NT2/D1 (cell line): Measurements from ENCODE around the gene PARVG.

Experiments
- DNase-seq: peaks from one replicate; pipeline ENCODE4 v3.0.0-alpha.2; 2011; ENCODE audit warnings: low read depth, low spot score
- H3K27me3 ChIP-seq: 2 replicates; pipeline ENCODE4 v1.6.0; 2011; ENCODE audit warnings: mild to moderate bottlenecking; ENCODE audit not compliant: insufficient read length, insufficient read depth
- H3K36me3 ChIP-seq: 2 replicates; pipeline ENCODE4 v1.6.1; 2011; ENCODE audit warnings: mild to moderate bottlenecking, low read length, mixed read lengths; ENCODE audit not compliant: insufficient read depth, insufficient read length
- H3K4me1 ChIP-seq: 2 replicates; pipeline ENCODE4 v1.5.1; 2011; ENCODE audit not compliant: insufficient read depth, insufficient read length
- H3K4me3 ChIP-seq: 2 replicates; pipeline ENCODE4 v1.5.1; 2011; ENCODE audit warnings: low read depth; ENCODE audit not compliant: insufficient read length
- H3K9ac ChIP-seq: 2 replicates; pipeline ENCODE4 v1.6.0; 2011; ENCODE audit warnings: low read depth; ENCODE audit not compliant: insufficient read length
- H3K9me3 ChIP-seq: 2 replicates; pipeline ENCODE4 v1.5.1; 2011; ENCODE audit warnings: mild to moderate bottlenecking, low read length; ENCODE audit not compliant: insufficient read depth
- SUZ12 ChIP-seq: IDR thresholded peaks from 2 replicates; pipeline ENCODE4 v1.6.1; 2011; ENCODE audit not compliant: insufficient read length, insufficient read depth; ENCODE audit errors: extremely low read depth
- YY1 ChIP-seq: IDR thresholded peaks from 2 replicates; pipeline ENCODE4 v1.6.1; 2011; ENCODE audit not compliant: insufficient read length, insufficient read depth
- ZNF274 ChIP-seq: IDR thresholded peaks from 2 replicates; pipeline ENCODE4 v1.6.1; 2011; ENCODE audit warnings: mild to moderate bottlenecking, low read depth, low read length

The PARVG gene

DNA sequence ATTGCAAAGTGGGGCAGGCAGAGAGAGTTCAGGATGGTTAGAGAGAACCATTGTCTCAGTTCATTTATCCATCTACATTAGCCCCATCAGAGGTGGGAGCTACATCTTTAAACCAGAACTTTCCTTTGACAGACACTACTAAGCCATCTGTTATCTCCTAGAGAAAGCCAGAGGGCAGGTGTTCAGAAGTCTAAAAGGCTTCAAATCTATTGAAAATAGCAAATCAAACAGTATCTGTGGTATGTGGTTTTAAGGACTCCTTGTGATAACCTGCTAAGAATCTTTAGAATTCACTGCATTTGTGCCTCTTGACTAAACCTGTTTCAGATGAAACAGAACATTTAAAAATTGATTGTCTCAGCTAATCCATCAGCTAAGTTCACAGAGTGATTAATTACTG, 43.9 kb upstream of the PARVG start:
- DNase-seq, result no peak
- no peak overlapping the region for H3K9ac ChIP-seq
- H3K9me3 ChIP-seq, result peaks cover 28% of the 10 kb centered on the region
- H3K36me3 ChIP-seq, result peaks cover 8% of the 10 kb centered on the region
- no peak overlapping the region for H3K4me3 ChIP-seq
- TF ChIP-seq YY1 (no peak), SUZ12 (no peak), ZNF274 (no peak)
- no peaks in the 10 kb centered on the region for H3K4me1 ChIP-seq
- no peaks in the 10 kb centered on the region for H3K27me3 ChIP-seq

DNA sequence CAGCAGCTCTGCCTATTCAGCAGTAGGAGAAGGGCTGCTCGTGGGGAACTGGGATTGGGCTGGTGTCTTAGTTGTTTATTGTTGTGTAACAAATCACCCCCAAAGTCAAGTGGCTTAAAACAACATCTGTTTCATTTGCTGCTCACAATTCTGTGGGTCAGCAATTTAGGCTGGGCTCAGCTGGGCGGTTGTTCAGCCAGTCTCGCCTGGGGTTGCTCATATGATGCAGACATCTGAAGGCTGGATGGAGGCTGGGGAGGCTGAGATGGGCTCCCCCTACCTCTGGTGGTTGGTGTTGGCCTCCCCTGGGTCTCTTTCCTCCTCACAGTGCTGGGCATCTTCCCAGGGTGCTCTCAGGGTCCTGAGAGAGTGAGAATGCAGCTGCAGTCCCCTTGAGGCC, 43.3 kb upstream of the PARVG start:
- Histone ChIP-seq H3K27me3 (no peaks in the 10 kb centered on the region), H3K4me1 (peaks cover under 1% of the 10 kb centered on the region), H3K36me3 (peaks cover 8% of the 10 kb centered on the region), H3K9ac (no peak overlapping the region), H3K4me3 (no peak overlapping the region), H3K9me3 (peaks cover 28% of the 10 kb centered on the region)
- DNase-seq, result no peak
- TF ChIP-seq YY1, result no peak
- TF ChIP-seq ZNF274, result no peak
- no peak for TF ChIP-seq SUZ12

DNA sequence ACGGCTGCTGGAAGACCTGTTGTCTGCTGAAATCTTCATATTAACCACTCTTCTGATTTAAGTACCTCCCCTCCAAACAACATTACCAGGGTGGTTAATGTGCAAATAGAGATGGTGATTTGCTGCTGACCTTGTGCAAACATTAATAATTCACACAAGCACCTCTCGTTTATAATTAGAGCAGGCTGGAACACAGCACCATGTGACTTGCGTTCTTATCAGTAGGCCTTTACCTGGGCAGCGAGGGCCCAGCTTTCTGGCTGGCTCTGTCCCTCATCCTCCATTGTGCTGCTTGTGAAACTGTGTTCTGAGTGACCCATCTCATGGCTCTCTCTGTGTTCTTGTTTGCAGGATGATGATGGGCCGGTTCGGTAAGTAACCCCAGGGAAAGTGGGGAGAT, 41.0 kb upstream of the PARVG start:
- TF ChIP-seq YY1 (no peak), ZNF274 (no peak), SUZ12 (no peak)
- Histone ChIP-seq H3K27me3 (no peaks in the 10 kb centered on the region), H3K36me3 (peaks cover 8% of the 10 kb centered on the region), H3K9me3 (peaks cover 28% of the 10 kb centered on the region), H3K4me3 (no peak overlapping the region), H3K4me1 (peaks cover 10% of the 10 kb centered on the region), H3K9ac (no peak overlapping the region)
- DNase-seq, result no peak

DNA sequence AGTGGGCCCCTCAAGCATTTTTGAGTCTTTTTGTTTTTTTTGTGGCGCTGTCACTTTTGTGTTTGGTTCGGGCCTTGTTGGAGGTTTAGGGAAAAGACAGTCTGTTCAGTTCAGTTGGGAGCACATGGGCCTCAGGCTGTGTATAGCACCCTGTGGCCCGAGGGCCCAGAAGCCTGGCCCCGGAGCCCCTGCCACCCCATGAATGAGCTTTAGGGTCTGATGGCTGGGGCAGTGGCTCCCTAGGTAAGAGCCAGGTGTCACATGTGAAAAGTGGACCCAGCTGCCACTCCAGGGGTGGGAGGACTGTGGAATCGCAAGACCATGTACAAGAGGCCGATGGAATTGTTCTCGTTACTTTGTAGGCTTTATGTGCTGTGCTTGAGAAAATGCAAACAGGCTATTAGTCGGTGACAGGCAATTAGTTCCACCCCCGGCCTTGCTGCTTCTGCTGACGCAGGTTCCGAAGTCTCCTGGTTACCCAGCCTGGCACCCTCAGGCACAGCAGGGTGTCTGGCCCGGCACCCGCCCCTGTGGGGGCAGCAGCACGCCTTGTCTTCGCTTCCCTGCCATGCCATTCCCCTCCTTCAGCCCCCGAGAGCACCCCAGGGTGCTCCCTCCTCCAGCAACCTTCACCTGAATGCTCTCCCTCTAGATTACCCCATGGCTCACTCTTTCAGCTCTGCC, 38.2 kb upstream of the PARVG start:
- Histone ChIP-seq H3K9ac (no peak overlapping the region), H3K27me3 (no peaks in the 10 kb centered on the region), H3K9me3 (peaks cover 9% of the 10 kb centered on the region), H3K4me1 (peaks cover 31% of the 10 kb centered on the region), H3K36me3 (no peaks in the 10 kb centered on the region), H3K4me3 (no peak overlapping the region)
- no peak for TF ChIP-seq SUZ12
- TF ChIP-seq ZNF274, result no peak
- no peak for TF ChIP-seq YY1
- DNase-seq, result no peak

DNA sequence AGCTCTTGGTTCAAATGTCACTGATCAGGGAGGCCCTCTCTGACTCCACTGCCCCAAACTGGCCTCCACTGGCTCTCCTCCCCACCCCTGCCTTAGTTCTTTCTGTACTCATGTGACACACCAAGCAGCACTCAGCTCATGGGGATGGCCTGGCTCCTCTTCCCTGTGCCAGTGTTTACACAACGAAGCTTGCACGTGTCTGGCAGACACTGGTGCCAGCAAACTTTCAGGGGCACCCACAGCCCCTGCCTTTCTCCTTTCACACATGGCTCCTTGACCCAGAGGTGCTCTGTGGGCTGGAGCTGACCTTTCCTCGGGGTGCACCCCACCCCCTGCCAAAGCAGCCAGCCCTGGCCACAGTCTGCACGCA, 37.6 kb upstream of the PARVG start:
- H3K27me3 ChIP-seq, result no peaks in the 10 kb centered on the region
- TF ChIP-seq ZNF274 (no peak), YY1 (no peak), SUZ12 (no peak)
- H3K9me3 ChIP-seq, result peaks cover 3% of the 10 kb centered on the region; the same call in 1 of the 2 replicates
- no peak overlapping the region for H3K4me3 ChIP-seq
- DNase-seq, result no peak
- H3K9ac ChIP-seq, result no peak overlapping the region
- no peaks in the 10 kb centered on the region for H3K36me3 ChIP-seq
- H3K4me1 ChIP-seq, result peaks cover 31% of the 10 kb centered on the region

DNA sequence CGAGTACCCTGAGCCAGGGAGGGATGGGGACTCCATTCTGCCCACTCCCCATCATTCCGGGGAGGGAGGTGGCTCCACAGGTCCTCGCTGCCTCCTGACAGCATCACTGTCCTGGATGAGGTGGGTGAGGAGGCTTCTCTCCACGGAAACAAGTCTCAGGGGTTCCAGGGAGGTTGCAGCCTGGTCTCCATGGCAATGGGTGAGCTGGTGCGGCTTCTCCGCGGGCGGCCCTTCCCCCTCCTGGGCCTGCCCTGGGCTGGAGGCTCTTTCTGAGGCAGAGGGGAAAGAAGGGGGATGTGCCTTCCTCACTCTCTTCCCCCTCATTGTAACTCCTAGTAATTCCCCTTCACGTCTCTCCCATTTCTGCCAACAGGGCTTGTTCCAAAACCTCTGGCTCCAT, 37.1 kb upstream of the PARVG start:
- no peak for TF ChIP-seq SUZ12
- TF ChIP-seq ZNF274, result no peak
- no peak for TF ChIP-seq YY1
- Histone ChIP-seq H3K4me3 (no peak overlapping the region), H3K9ac (no peak overlapping the region), H3K36me3 (no peaks in the 10 kb centered on the region), H3K4me1 (peaks cover 31% of the 10 kb centered on the region), H3K9me3 (no peaks in the 10 kb centered on the region), H3K27me3 (no peaks in the 10 kb centered on the region)
- no peak for DNase-seq

DNA sequence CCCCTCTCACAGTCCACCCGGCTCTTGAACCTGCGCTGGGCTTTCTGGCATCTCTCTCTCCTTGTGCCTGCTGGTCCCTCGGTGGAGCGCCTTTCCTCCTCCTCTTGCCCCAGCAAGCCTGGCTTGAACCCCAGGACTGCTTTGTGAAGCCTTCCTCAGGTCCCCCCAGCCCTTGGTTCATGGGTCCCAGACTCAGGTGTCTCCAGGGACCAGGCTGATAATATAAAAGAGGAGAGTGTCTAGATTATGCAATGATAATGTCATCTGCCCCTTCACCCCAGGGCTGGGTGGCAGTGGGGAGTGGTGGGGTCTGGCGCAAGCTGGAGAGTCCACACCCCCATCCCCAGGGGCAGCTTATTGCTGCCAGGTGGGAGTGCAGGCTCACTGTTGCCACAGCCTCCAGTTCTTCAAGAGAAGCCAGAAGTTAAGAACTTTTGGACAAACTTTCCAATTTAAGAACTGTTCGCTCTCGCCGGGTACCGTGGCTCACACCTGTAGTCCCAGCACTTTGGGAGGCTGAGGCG, 36.6 kb upstream of the PARVG start:
- Histone ChIP-seq H3K4me1 (peaks cover 33% of the 10 kb centered on the region), H3K4me3 (no peak overlapping the region), H3K9ac (no peak overlapping the region), H3K27me3 (no peaks in the 10 kb centered on the region), H3K9me3 (no peaks in the 10 kb centered on the region), H3K36me3 (no peaks in the 10 kb centered on the region)
- TF ChIP-seq ZNF274 (no peak), SUZ12 (no peak), YY1 (no peak)
- no peak for DNase-seq
